Measurements from ENCODE around the gene FNDC3B.

- TF ChIP-seq, protein P1, sequence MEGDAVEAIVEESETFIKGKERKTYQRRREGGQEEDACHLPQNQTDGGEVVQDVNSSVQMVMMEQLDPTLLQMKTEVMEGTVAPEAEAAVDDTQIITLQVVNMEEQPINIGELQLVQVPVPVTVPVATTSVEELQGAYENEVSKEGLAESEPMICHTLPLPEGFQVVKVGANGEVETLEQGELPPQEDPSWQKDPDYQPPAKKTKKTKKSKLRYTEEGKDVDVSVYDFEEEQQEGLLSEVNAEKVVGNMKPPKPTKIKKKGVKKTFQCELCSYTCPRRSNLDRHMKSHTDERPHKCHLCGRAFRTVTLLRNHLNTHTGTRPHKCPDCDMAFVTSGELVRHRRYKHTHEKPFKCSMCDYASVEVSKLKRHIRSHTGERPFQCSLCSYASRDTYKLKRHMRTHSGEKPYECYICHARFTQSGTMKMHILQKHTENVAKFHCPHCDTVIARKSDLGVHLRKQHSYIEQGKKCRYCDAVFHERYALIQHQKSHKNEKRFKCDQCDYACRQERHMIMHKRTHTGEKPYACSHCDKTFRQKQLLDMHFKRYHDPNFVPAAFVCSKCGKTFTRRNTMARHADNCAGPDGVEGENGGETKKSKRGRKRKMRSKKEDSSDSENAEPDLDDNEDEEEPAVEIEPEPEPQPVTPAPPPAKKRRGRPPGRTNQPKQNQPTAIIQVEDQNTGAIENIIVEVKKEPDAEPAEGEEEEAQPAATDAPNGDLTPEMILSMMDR (IDR thresholded peaks at IDR 0.05; ENCODE audit: low read depth, low read length, missing input control), result no peak
- TF ChIP-seq JUND (IDR thresholded peaks at IDR 0.05) (no peak), MAX (IDR thresholded peaks at IDR 0.05) (no peak)
- TF ChIP-seq, protein P2, sequence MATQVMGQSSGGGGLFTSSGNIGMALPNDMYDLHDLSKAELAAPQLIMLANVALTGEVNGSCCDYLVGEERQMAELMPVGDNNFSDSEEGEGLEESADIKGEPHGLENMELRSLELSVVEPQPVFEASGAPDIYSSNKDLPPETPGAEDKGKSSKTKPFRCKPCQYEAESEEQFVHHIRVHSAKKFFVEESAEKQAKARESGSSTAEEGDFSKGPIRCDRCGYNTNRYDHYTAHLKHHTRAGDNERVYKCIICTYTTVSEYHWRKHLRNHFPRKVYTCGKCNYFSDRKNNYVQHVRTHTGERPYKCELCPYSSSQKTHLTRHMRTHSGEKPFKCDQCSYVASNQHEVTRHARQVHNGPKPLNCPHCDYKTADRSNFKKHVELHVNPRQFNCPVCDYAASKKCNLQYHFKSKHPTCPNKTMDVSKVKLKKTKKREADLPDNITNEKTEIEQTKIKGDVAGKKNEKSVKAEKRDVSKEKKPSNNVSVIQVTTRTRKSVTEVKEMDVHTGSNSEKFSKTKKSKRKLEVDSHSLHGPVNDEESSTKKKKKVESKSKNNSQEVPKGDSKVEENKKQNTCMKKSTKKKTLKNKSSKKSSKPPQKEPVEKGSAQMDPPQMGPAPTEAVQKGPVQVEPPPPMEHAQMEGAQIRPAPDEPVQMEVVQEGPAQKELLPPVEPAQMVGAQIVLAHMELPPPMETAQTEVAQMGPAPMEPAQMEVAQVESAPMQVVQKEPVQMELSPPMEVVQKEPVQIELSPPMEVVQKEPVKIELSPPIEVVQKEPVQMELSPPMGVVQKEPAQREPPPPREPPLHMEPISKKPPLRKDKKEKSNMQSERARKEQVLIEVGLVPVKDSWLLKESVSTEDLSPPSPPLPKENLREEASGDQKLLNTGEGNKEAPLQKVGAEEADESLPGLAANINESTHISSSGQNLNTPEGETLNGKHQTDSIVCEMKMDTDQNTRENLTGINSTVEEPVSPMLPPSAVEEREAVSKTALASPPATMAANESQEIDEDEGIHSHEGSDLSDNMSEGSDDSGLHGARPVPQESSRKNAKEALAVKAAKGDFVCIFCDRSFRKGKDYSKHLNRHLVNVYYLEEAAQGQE (IDR thresholded peaks at IDR 0.05), result no peak
Measured at GRCh38 chr3:172352786-172353185, 313.4 kb downstream of the FNDC3B start.

All from liver (tissue), 3 donors.